A549 (cell line): ENCODE data around the gene WDCP. TPM values are rescaled to one million over a fixed set of nuclear protein-coding genes. Genes with fewer than 3 reads are reported as not detected.

Experiments
- ATAC-seq, 2 experiments: fragments of 200-7000 bp in 1 of 2; fragments of >200 bp in 1 of 2; cut with Nextera tagmentation in 1 of 2; cut with Tn5 transposase in 1 of 2; 3 replicates each; pipeline versions ENCODE4 v1.8.0 to v1.9.1; 2018 to 2020; ENCODE audit warnings: mild to moderate bottlenecking in 1 of 2, moderate library complexity in 1 of 2
- CTCF ChIA-PET: fragments of 300-600 bp; sonication (Branson Sonifier 250); formaldehyde crosslinking; extraction: SDS; loops from one replicate; lab custom pipeline; 2021; ENCODE audit warnings: antibody characterized with exemption, inconsistent platforms; lab: Yijun Ruan, JAX
- POLR2A ChIA-PET: fragments of 350-600 bp; formaldehyde crosslinking; extraction: SDS; loops from one replicate; lab custom pipeline; 2021; ENCODE audit warnings: antibody characterized with exemption, inconsistent platforms; lab: Yijun Ruan, JAX
- DNase-seq, 2 experiments: peaks; one replicate each; pipeline versions ENCODE4 v3.0.0 to v3.0.0-alpha.2; 2011 to 2016; ENCODE audit warnings: low read depth in 1 of 2, low spot score in 1 of 2
- FAIRE-seq: peaks from 2 replicates; lab custom pipeline; 2011; peaks lifted over from hg19 to GRCh38; lab: Jason Lieb, UNC
- H3K27ac ChIP-seq, 2 experiments: fragments of >200 bp; sonication (Bioruptor Twin); formaldehyde crosslinking; 3 replicates each; pipeline ENCODE4 v1.5.1; 2016 to 2017
- H3K4me1 ChIP-seq: fragments of >200 bp; sonication (Bioruptor Twin); formaldehyde crosslinking; 3 replicates; pipeline ENCODE4 v1.6.1; 2016
- H3K4me2 ChIP-seq: fragments of >200 bp; sonication (Bioruptor Twin); formaldehyde crosslinking; 3 replicates; pipeline ENCODE4 v1.6.1; 2016
- H3K4me3 ChIP-seq: fragments of >200 bp; sonication (Bioruptor Twin); formaldehyde crosslinking; 3 replicates; pipeline ENCODE4 v1.5.1; 2016
- H3K9me3 ChIP-seq: fragments of >200 bp; sonication (Bioruptor Twin); formaldehyde crosslinking; 3 replicates; pipeline ENCODE4 v1.6.1; 2016
- FOSB ChIP-seq: fragments of 250-450 bp; sonication (Bioruptor Pico); IDR thresholded peaks from 2 replicates; pipeline ENCODE4 v1.5.0; 2020; ENCODE audit warnings: mild to moderate bottlenecking, moderate library complexity
- FOSL2 ChIP-seq, 2 experiments: fragments of 450-650 bp in 1 of 2; fragments of >200 bp in 1 of 2; sonication (Bioruptor Twin) in 1 of 2; formaldehyde crosslinking; IDR thresholded peaks; 2 replicates each; pipeline versions ENCODE4 v1.5.0 to v1.6.1; 2016 to 2020; ENCODE audit warnings: mild to moderate bottlenecking in 1 of 2, moderate library complexity in 1 of 2
- FOXS1 ChIP-seq: fragments of 250-450 bp; sonication (Bioruptor Pico); IDR thresholded peaks from 2 replicates; pipeline ENCODE4 v1.5.0; 2020; ENCODE audit warnings: mild to moderate bottlenecking, moderate library complexity
- HOXB5 ChIP-seq: fragments of 250-450 bp; sonication (Bioruptor Pico); IDR thresholded peaks from 2 replicates; pipeline ENCODE4 v1.5.0; 2020; ENCODE audit warnings: mild to moderate bottlenecking, moderate library complexity
- JUN ChIP-seq, 2 experiments: fragments of >200 bp; sonication (Bioruptor Twin); formaldehyde crosslinking; IDR thresholded peaks; 2 replicates in 1 of 2; 3 replicates in 1 of 2; pipeline ENCODE4 v1.6.1; 2016 to 2017
- JUNB ChIP-seq: fragments of >200 bp; sonication (Bioruptor Twin); formaldehyde crosslinking; IDR thresholded peaks from 2 replicates; pipeline ENCODE4 v1.6.1; 2016
- KDM1A ChIP-seq: fragments of 200-600 bp; sonication (generic); IDR thresholded peaks from 2 replicates; pipeline ENCODE4 v1.6.1; 2016; ENCODE audit warnings: low read depth, mild to moderate bottlenecking
- MAFK ChIP-seq: fragments of 450-650 bp; IDR thresholded peaks from 2 replicates; pipeline ENCODE4 v1.6.1; 2014; ENCODE audit not compliant: partially characterized antibody
- MAZ ChIP-seq: fragments of 150-350 bp; IDR thresholded peaks from 2 replicates; pipeline ENCODE4 v1.6.1; 2014; ENCODE audit warnings: antibody characterized with exemption, low read depth, low read length, borderline replicate concordance
- NFE2L2 ChIP-seq: fragments of 150-350 bp; conservative IDR thresholded peaks from 2 replicates; pipeline ENCODE4 v1.6.1; 2014; ENCODE audit warnings: low read length
- NPAS2 ChIP-seq: fragments of 250-450 bp; sonication (Bioruptor Pico); IDR thresholded peaks from 2 replicates; pipeline ENCODE4 v1.8.0; 2022; ENCODE audit warnings: mild to moderate bottlenecking, moderate library complexity, borderline replicate concordance
- PHF8 ChIP-seq: fragments of 200-600 bp; sonication (generic); IDR thresholded peaks from 2 replicates; pipeline ENCODE4 v1.6.1; 2016; ENCODE audit warnings: low read depth, mild to moderate bottlenecking, antibody characterized with exemption, moderate library complexity, borderline replicate concordance
- POLR2A ChIP-seq: IDR thresholded peaks from 2 replicates; pipeline ENCODE4 v1.6.1; 2012; ENCODE audit warnings: mild to moderate bottlenecking, low read length
- RAD21 ChIP-seq, 2 experiments: fragments of >200 bp in 1 of 2; sonication (Bioruptor Twin) in 1 of 2; formaldehyde crosslinking in 1 of 2; IDR thresholded peaks in 1 of 2; conservative IDR thresholded peaks in 1 of 2; 2 replicates in 1 of 2; 3 replicates in 1 of 2; pipeline ENCODE4 v1.6.1; 2012 to 2018; ENCODE audit warnings: inconsistent platforms in 1 of 2
- REST ChIP-seq: fragments of 200-600 bp; sonication (generic); IDR thresholded peaks from 2 replicates; pipeline ENCODE4 v1.6.1; 2016; ENCODE audit warnings: antibody characterized with exemption, mild to moderate bottlenecking, moderate library complexity
- RFX5 ChIP-seq: fragments of 450-650 bp; IDR thresholded peaks from 2 replicates; pipeline ENCODE4 v1.7.1; 2014; ENCODE audit warnings: antibody characterized with exemption, mild to moderate bottlenecking, moderate library complexity
- RNF2 ChIP-seq: fragments of 200-600 bp; sonication (generic); IDR thresholded peaks from 2 replicates; pipeline ENCODE4 v1.6.1; 2016; ENCODE audit warnings: low read depth, mild to moderate bottlenecking, antibody characterized with exemption, moderate library complexity, borderline replicate concordance
- SMC3 ChIP-seq: fragments of >200 bp; sonication (Bioruptor Twin); formaldehyde crosslinking; IDR thresholded peaks from 3 replicates; pipeline ENCODE4 v1.6.1; 2018; ENCODE audit warnings: inconsistent platforms
- SREBF2 ChIP-seq: fragments of 450-650 bp; IDR thresholded peaks from 2 replicates; pipeline ENCODE4 v1.6.1; 2014; ENCODE audit warnings: mild to moderate bottlenecking, moderate library complexity
- ZNF302 ChIP-seq: fragments of 250-450 bp; sonication (Bioruptor Pico); IDR thresholded peaks from 2 replicates; pipeline ENCODE4 v1.9.0; 2021; ENCODE audit warnings: inconsistent platforms, mild to moderate bottlenecking, moderate library complexity
- ZSCAN20 ChIP-seq: fragments of 250-450 bp; sonication (Bioruptor Pico); IDR thresholded peaks from 2 replicates; pipeline ENCODE4 v1.8.0; 2022; ENCODE audit warnings: mild to moderate bottlenecking, moderate library complexity
- WGBS: methylation state at CpG from one replicate; pipeline ENCODE4 v1.1.6; 2017; ENCODE audit errors: missing lambda C conversion rate; 5-methylcytosine and 5-hydroxymethylcytosine counted together
- polyA plus RNA-seq, 4 experiments: library from polyadenylated mRNA; depleted of rRNA in 3 of 4; stranded (reverse); fragments of >200 nt; fragmentation: RNase III in 1 of 4; extraction: RNeasy Plus Mini Kit Qiagen cat#74134 plus additional on column Dnase treatment in 1 of 4; gene quantifications; 2 replicates in 3 of 4; 3 replicates in 1 of 4; pipeline ENCODE4 v1.2.3, GENCODE V29; 2011 to 2017
- TF ChIP-seq, protein P1 (sequence below): fragments of 250-450 bp; sonication (Bioruptor Pico); IDR thresholded peaks from 2 replicates; pipeline ENCODE4 v1.5.0; 2021; ENCODE audit warnings: mild to moderate bottlenecking, moderate library complexity, borderline replicate concordance
- TF ChIP-seq, protein P2 (sequence below): fragments of >200 bp; sonication (Bioruptor Twin); formaldehyde crosslinking; IDR thresholded peaks from 3 replicates; pipeline ENCODE4 v1.6.1; 2016
- TF ChIP-seq, protein P3 (sequence below): fragments of 250-450 bp; sonication (Bioruptor Pico); IDR thresholded peaks from 2 replicates; pipeline ENCODE4 v1.5.0; 2020; ENCODE audit warnings: low read depth, mild to moderate bottlenecking, moderate library complexity
- TF ChIP-seq, protein P4 (sequence below): IDR thresholded peaks from 2 replicates; pipeline ENCODE4 v1.6.1; 2012

WDCP gene
- polyA plus RNA-seq, 2 of the 4 experiments (the other 2 are of a cell fraction), result 12.7 to 20.8 TPM

DNA sequence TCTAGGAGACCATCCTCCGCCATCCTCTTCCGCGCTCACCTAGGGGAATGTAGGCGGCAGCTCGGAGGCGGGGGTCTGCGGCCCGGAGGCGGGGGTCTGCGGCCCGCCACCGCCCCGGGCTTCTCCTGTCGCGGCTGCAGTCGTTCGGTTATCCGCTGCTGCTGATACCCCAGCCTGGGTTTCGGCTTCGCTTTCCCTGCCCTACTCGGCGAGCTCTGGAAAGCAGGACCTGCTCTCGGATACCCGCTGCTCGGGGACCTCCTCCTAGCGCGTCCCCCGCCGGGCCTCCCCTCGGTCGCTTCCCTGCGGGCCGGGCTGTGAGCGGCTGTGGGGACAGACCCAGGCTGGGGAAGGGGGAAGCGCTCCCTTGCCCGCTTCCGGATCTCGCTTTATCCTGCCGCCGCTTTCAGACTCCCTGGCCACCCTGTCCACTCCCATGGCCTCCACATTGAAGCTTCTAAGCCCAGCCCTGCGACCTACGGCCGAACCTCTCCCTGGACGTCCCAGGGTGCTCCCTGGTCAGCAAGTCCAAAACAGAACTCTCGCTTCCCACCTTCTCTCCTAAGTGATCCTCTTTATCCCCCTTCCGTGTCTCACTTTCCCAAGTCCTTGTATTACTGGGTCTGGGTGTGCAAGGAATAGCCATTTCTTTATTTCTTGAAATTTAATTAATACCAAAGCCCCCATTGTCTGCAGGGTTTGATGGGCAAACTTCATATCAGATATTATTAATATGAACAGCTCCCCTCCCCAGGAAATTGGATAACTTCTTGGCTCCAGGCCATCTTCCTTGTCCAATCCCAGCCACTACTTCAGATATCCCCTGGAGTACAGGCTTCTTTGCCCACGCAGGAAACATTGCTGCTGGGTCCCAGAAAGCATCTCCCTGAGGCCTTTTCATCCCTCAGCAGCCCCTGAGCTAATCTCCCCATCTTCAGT is 3.1 kb upstream of the WDCP start:
- FAIRE-seq, result no peak
- CTCF ChIA-PET, result interaction anchor here (1.0 to 5.2 kb wide), 6 partner anchors 10 to 124 kb away, joined by 3 to 30 read pairs (median 10); partner anchors contain the start of gene TP53I3
- Histone ChIP-seq H3K4me3 (peak overlapping the region; percentile 76), H3K4me2 (peak overlapping the region; percentile 89), H3K4me1 (peaks cover 24% of the 10 kb centered on the region), H3K9me3 (no peaks in the 10 kb centered on the region), H3K27ac (peak overlapping the region; percentile 78 to 86; a peak in 5 of 6 replicates)
- peak in 1 of 2 experiments; percentile 2; a peak in 2 of 6 replicates for ATAC-seq
- POLR2A ChIA-PET, result interaction anchor here (2.8 kb wide), 1 partner anchor 34 kb away, joined by 8 read pairs; the partner anchor contains the start of gene TP53I3
- 59% methylated on average over 44 of the region's 47 CpGs for WGBS
- no peak for DNase-seq
- TF ChIP-seq JUNB (no peak), MAZ (no peak), PHF8 (no peak), RFX5 (no peak), POLR2A (no peak), NFE2L2 (no peak), FOSL2 (IDR thresholded peaks at IDR 0.05) (no peak), FOSL2 (CRISPR knock-in tag; IDR thresholded peaks at IDR 0.05) (no peak), RNF2 (no peak), HOXB5 (CRISPR knock-in tag) (no peak), REST (no peak), ZSCAN20 (CRISPR knock-in tag) (no peak), MAFK (no peak)
- TF ChIP-seq, protein P1, sequence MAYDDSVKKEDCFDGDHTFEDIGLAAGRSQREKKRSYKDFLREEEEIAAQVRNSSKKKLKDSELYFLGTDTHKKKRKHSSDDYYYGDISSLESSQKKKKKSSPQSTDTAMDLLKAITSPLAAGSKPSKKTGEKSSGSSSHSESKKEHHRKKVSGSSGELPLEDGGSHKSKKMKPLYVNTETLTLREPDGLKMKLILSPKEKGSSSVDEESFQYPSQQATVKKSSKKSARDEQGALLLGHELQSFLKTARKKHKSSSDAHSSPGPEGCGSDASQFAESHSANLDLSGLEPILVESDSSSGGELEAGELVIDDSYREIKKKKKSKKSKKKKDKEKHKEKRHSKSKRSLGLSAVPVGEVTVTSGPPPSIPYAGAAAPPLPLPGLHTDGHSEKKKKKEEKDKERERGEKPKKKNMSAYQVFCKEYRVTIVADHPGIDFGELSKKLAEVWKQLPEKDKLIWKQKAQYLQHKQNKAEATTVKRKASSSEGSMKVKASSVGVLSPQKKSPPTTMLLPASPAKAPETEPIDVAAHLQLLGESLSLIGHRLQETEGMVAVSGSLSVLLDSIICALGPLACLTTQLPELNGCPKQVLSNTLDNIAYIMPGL (CRISPR knock-in tag), result no peak
- TF ChIP-seq, protein P2, sequence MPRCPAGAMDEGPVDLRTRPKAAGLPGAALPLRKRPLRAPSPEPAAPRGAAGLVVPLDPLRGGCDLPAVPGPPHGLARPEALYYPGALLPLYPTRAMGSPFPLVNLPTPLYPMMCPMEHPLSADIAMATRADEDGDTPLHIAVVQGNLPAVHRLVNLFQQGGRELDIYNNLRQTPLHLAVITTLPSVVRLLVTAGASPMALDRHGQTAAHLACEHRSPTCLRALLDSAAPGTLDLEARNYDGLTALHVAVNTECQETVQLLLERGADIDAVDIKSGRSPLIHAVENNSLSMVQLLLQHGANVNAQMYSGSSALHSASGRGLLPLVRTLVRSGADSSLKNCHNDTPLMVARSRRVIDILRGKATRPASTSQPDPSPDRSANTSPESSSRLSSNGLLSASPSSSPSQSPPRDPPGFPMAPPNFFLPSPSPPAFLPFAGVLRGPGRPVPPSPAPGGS, result no peak

DNA sequence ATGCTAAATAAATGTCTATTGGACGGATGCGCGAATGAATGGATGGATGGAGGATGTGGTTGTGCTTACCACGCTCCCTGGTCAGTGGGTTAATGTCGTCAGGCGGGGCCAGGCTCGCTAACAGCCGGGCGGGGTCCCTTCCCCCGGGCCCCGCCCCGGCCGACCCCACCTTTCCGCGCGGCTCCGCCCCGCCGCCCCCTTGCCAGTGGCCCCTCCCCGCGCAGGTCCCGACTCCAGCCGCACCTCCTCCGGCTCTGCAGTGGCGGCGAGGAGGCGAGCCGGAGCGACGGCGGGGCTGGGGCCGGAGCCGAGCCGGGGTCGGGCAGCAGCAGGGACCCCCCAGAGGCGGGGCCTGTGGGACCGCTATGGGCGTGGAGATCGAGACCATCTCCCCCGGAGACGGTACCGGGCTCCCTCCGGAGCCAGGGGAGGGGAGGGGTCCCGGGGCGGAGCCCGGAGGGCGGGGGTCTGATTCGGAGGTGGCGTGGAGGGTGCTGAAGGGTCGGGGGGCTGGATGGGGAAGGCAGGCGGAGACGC is 2.4 kb upstream of the WDCP start, which contains the start of gene FKBP1B:
Gene FKBP1B (plus strand): TSS at position 257 of the 537 bp plus-strand sequence. CDS start 109 bp downstream, at position 366.
- Histone ChIP-seq H3K4me1 (peaks cover 24% of the 10 kb centered on the region), H3K4me2 (peak within 1 kb of the TSS; percentile 89), H3K4me3 (peak within 1 kb of the TSS; percentile 76), H3K9me3 (no peaks in the 10 kb centered on the region), H3K27ac (peak within 1 kb of the TSS; percentile 78 to 86)
- WGBS, result 11% methylated on average over 10 of the region's 52 CpGs
- DNase-seq (peak; percentile 40 to 67), ATAC-seq (peak; percentile 36 to 68), FAIRE-seq (no peak)
- POLR2A ChIA-PET, result interaction anchor here (1.0 to 2.8 kb wide), 3 partner anchors 27 to 123 kb away, joined by 5 to 8 read pairs (median 7); partner anchors contain the start of genes ATAD2B, SF3B6 and TP53I3
- CTCF ChIA-PET, result interaction anchor here (1.0 to 5.2 kb wide), 7 partner anchors 11 to 226 kb away, joined by 3 to 30 read pairs (median 4); partner anchors contain the start of gene ATAD2B
- no peak for TF ChIP-seq FOXS1 (CRISPR knock-in tag)
- no peak for TF ChIP-seq RAD21 (conservative IDR thresholded peaks at IDR 0.05 in 1 of 2, IDR thresholded peaks at IDR 0.05 in 1 of 2)
- no peak for TF ChIP-seq JUN (IDR thresholded peaks at IDR 0.05)
- TF ChIP-seq SREBF2, result no peak
- no peak for TF ChIP-seq FOSB
- TF ChIP-seq, protein P2, result no peak
- TF ChIP-seq, protein P3, sequence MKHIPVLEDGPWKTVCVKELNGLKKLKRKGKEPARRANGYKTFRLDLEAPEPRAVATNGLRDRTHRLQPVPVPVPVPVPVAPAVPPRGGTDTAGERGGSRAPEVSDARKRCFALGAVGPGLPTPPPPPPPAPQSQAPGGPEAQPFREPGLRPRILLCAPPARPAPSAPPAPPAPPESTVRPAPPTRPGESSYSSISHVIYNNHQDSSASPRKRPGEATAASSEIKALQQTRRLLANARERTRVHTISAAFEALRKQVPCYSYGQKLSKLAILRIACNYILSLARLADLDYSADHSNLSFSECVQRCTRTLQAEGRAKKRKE, result no peak
- TF ChIP-seq ZNF302, result no peak
- no peak for TF ChIP-seq RNF2
- TF ChIP-seq POLR2A, result peak; percentile 50
- TF ChIP-seq NPAS2 (CRISPR knock-in tag), result no peak
- TF ChIP-seq, protein P4, sequence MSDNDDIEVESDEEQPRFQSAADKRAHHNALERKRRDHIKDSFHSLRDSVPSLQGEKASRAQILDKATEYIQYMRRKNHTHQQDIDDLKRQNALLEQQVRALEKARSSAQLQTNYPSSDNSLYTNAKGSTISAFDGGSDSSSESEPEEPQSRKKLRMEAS, result 0 out of 2 replicates have a peak, but pooled peaks have one; percentile 34
- TF ChIP-seq KDM1A, result no peak
- TF ChIP-seq SMC3, result 0 out of 3 replicates have a peak, but pooled peaks have one; percentile 9
